Hepatocyte (in vitro differentiated cells): ENCODE measurements around the gene VTN. TPM values are rescaled to one million over a fixed set of nuclear protein-coding genes. Genes with fewer than 3 reads are reported as not detected.
A peak's percentile ranks its signal among the peaks of the same experiment; 100 is the strongest.

Experiments
- DNase-seq: peaks from one replicate; pipeline ENCODE4 v3.0.0-alpha.2; 2016; ENCODE audit warnings: low spot score
- H2AFZ ChIP-seq: fragments of 200-600 bp; sonication (generic); 2 replicates; pipeline ENCODE4 v1.6.0; 2016; ENCODE audit warnings: antibody characterized with exemption, mild to moderate bottlenecking
- H3K27ac ChIP-seq: fragments of 200-600 bp; sonication (generic); 2 replicates; pipeline ENCODE4 v1.5.1; 2016; ENCODE audit warnings: mild to moderate bottlenecking
- H3K27me3 ChIP-seq: fragments of 200-600 bp; sonication (generic); 2 replicates; pipeline ENCODE4 v1.6.1; 2016
- H3K36me3 ChIP-seq: fragments of 200-600 bp; sonication (generic); replicated peaks from 2 replicates; pipeline ENCODE4 v1.5.1; 2016; ENCODE audit warnings: low read depth; ENCODE audit not compliant: insufficient read depth
- H3K4me1 ChIP-seq: fragments of 200-600 bp; sonication (generic); 2 replicates; pipeline ENCODE4 v1.5.1; 2016; ENCODE audit warnings: mild to moderate bottlenecking, moderate library complexity; ENCODE audit not compliant: insufficient read depth
- H3K4me2 ChIP-seq: fragments of 200-600 bp; sonication (generic); 2 replicates; pipeline ENCODE4 v1.6.0; 2016
- H3K4me3 ChIP-seq: fragments of 200-600 bp; sonication (generic); 2 replicates; pipeline ENCODE4 v1.5.1; 2016; ENCODE audit warnings: mild to moderate bottlenecking
- H3K79me2 ChIP-seq: fragments of 200-600 bp; sonication (generic); 2 replicates; pipeline ENCODE4 v1.6.0; 2017; ENCODE audit warnings: mild to moderate bottlenecking
- H3K9me2 ChIP-seq: fragments of 200-600 bp; sonication (generic); replicated peaks from 2 replicates; pipeline ENCODE4 v1.6.0; 2017; ENCODE audit warnings: mild to moderate bottlenecking; ENCODE audit not compliant: insufficient read depth
- H3K9me3 ChIP-seq: fragments of 200-600 bp; sonication (generic); 2 replicates; pipeline ENCODE4 v1.5.1; 2016; ENCODE audit warnings: low read depth, mild to moderate bottlenecking
- H4K20me1 ChIP-seq: fragments of 200-600 bp; sonication (generic); 2 replicates; pipeline ENCODE4 v1.6.0; 2016; ENCODE audit warnings: mild to moderate bottlenecking; ENCODE audit not compliant: insufficient read depth, poor library complexity, severe bottlenecking
- CTCF ChIP-seq: fragments of 200-600 bp; sonication (generic); IDR thresholded peaks from 2 replicates; pipeline ENCODE4 v1.5.1; 2016; ENCODE audit warnings: antibody characterized with exemption, mild to moderate bottlenecking; ENCODE audit not compliant: poor library complexity
- EZH2 ChIP-seq: fragments of 200-600 bp; sonication (generic); IDR thresholded peaks from 2 replicates; pipeline ENCODE4 v1.6.1; 2016; ENCODE audit warnings: antibody characterized with exemption, mild to moderate bottlenecking, borderline replicate concordance
- EZH2phosphoT487 ChIP-seq: fragments of 200-600 bp; sonication (generic); IDR thresholded peaks from one replicate; pipeline ENCODE4 v1.6.1; 2018; ENCODE audit warnings: antibody characterized with exemption, mild to moderate bottlenecking, low read depth, moderate library complexity; ENCODE audit not compliant: unreplicated experiment, severe bottlenecking
- WGBS: methylation state at CpG from one replicate; pipeline ENCODE4 v1.1.6; 2016; ENCODE audit warnings: low lambda C conversion rate; ENCODE audit errors: missing lambda C conversion rate; 5-methylcytosine and 5-hydroxymethylcytosine counted together
- polyA plus RNA-seq: library from polyadenylated mRNA; unstranded; fragments of >200 nt; fragmentation: Nextera tagmentation; extraction: Ambion mirVana; gene quantifications from 2 replicates; pipeline ENCODE4 v1.2.1, GENCODE V29; 2016
- total RNA-seq: library from RNA; depleted of rRNA; stranded (reverse); fragments of >200 nt; gene quantifications from 2 replicates; pipeline ENCODE4 v1.2.3, GENCODE V29; 2014

VTN gene
- total and polyA plus RNA-seq, 2 experiments from 2014 or later, result 763 to 1,128 TPM

- DNase-seq, result no peak
- Histone ChIP-seq H3K9me2 (no peaks in the 10 kb centered on the region), H3K27ac (no peak overlapping the region), H3K79me2 (peaks cover 52% of the 10 kb centered on the region), H3K27me3 (no peaks in the 10 kb centered on the region), H3K36me3 (no peaks in the 10 kb centered on the region), H3K9me3 (no peaks in the 10 kb centered on the region), H3K4me2 (peak overlapping the region; percentile 4), H3K4me1 (peaks cover 20% of the 10 kb centered on the region), H2AFZ (no peak overlapping the region), H4K20me1 (peaks cover 8% of the 10 kb centered on the region), H3K4me3 (no peak overlapping the region)
- WGBS, result 76% methylated on average over 5 of the region's 5 CpGs
- no peak for TF ChIP-seq EZH2
- no peak for TF ChIP-seq EZH2phosphoT487
- no peak for TF ChIP-seq CTCF
These were observed 31.9 kb downstream of the VTN start for GRCh38 chr17:28338056-28338768.

DNA sequence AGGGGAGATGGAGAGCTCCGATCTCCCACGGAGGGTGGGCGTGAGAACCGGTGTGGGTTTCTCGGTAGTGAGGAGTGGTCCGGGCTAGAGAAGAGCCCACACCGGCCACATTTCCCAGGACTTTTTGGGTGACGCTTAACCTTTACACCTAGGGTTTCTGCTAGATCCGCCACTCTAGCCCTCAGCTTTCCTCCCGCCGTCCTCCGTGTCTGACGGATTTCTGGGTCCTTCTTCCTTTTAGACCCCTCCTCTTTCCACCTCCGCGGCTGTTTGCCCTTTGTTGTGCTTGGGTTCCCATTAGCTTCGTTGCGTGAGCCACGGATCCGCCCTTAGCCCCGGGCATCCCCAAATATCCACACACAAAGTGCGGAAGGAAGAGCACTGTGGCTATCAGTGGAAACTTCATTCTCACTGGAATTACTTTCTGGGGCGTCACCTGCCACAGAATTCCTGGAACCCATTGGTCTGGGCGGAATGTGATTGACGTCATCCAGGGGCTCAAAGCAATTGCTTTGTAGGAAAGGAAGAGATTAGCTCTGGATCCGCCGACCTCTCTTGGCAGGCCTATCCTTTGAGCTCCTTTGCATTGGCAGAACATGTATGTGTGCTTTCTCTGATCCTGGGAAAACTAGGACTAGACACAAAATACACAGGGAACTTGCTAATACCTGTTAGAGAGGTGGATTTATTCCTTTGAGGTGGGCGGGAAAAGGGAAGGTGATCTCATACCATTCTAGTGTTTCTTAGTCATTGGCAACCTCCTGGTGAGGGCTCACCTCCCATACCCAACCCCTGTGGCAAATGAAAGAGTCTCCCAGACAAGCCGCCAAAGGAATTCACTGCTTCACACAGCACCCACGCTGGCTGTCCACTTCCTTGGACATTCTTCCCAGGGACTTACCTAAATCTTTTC is 33.9 kb downstream of the VTN start:
- peak overlapping the region; percentile 10 for H2AFZ ChIP-seq
- H4K20me1 ChIP-seq, result peaks cover 8% of the 10 kb centered on the region
- WGBS, result 6% methylated on average over 29 of the region's 29 CpGs
- peak overlapping the region; percentile 75 for H3K4me2 ChIP-seq
- H3K27me3 ChIP-seq, result no peaks in the 10 kb centered on the region
- DNase-seq, result peak; percentile 92
- H3K4me1 ChIP-seq, result peaks cover 20% of the 10 kb centered on the region
- peaks cover 67% of the 10 kb centered on the region for H3K79me2 ChIP-seq
- H3K9me3 ChIP-seq, result no peaks in the 10 kb centered on the region
- no peak for TF ChIP-seq EZH2phosphoT487
- TF ChIP-seq CTCF, result no peak
- TF ChIP-seq EZH2, result no peak
- no peaks in the 10 kb centered on the region for H3K9me2 ChIP-seq
- H3K4me3 ChIP-seq, result peak overlapping the region; percentile 32
- H3K36me3 ChIP-seq, result no peaks in the 10 kb centered on the region
- peak overlapping the region; percentile 93 for H3K27ac ChIP-seq

DNA sequence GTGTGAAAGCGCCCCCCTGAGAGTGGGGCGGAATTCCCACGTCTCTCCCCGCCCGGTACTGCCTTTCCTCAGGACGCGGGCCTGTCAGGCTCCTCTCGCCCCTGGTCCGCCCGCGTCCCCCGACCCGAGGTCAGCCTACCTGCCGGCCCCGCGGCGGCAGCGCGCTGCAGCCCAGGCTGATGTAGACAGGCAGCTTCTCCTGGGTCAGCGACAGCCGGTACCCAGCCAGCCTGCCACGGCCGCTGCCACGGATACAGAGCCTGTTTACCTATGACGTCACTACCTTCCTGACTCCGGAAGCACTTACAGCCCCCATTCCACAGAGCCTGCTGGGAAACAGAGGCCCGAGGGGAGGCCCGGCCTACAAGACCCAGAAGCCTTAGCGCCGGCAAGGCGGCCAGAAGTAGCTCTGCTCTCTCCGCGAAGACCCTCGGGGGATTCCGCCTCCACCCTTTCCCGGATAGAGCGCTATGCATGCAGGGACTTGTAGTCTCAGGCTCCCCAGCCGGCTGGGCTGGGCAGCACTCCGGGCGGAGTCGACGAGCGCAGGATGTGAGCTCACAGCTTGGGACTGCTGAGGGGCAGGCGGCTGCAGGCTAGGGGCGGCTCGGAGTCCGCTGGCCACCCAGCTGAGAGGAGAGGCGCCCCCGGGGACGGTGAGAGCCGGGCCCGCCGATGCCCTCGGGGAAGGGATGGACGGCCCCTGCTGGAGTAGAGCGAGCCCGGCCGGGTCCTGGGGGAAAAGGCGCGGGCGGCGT is 34.7 kb downstream of the VTN start, which contains the start of the genes IFT20 and TNFAIP1:
Gene IFT20 (minus strand): TSS at position 272 of the 758 bp plus-strand sequence. CDS start 3,487 bp downstream, outside the sequence.
Gene TNFAIP1 (plus strand): TSS at position 561 of the 758 bp plus-strand sequence. CDS start 3,761 bp downstream, outside the sequence.
- peak within 1 kb of the TSS; percentile 96 for H3K4me2 ChIP-seq
- H3K36me3 ChIP-seq, result no peaks in the 10 kb centered on the region
- no peaks in the 10 kb centered on the region for H3K27me3 ChIP-seq
- peaks cover 20% of the 10 kb centered on the region for H3K4me1 ChIP-seq
- TF ChIP-seq CTCF, result no peak
- TF ChIP-seq EZH2phosphoT487, result no peak
- no peak for TF ChIP-seq EZH2
- H3K79me2 ChIP-seq, result peaks cover 67% of the 10 kb centered on the region
- peaks cover 8% of the 10 kb centered on the region for H4K20me1 ChIP-seq
- no peaks in the 10 kb centered on the region for H3K9me2 ChIP-seq
- peak within 1 kb of the TSS; percentile 93 for H3K27ac ChIP-seq
- WGBS, result under 1% methylated on average over 62 of the region's 62 CpGs
- peak within 1 kb of the TSS; percentile 60 for H3K4me3 ChIP-seq
- H2AFZ ChIP-seq, result peak within 1 kb of the TSS; percentile 10
- peak; percentile 100 for DNase-seq
- H3K9me3 ChIP-seq, result no peaks in the 10 kb centered on the region
